HG03159 (cell line): ENCODE results near the gene KDM3A.
"Not testable (repeated sequence)": the region's sequence is repeated elsewhere in the genome, so short reads cannot be mapped to it uniquely, and the experiment has no call there.

Experiments
- ATAC-seq: cut with Tn5 transposase; IDR thresholded peaks from one replicate; pipeline ENCODE4 v1.9.1; 2021; ENCODE audit warnings: mild to moderate bottlenecking, moderate library complexity; ENCODE audit not compliant: unreplicated experiment

The KDM3A gene

DNA sequence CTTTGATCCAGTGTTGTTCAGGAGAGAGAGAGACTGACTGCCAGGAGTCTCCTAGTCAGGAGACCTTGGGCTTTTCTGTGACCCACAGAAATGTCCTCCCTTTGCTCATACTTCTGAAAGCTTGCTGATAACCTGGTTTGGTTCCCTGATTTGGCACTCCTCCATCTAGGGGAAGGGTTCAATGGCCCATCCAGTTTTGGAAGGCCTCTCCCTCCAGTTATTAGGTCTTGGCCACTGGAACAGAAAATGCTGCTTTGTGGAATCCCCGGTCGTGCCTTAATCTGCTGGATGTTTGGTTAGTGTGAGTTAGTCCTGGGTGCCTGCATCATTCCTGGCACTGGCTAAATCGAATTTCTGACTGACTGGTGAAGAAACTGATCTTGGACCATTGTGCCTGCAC, 35.7 kb downstream of the KDM3A start:
- ATAC-seq = no peak

GRCh38 chr2:86477349-86477748, 36.2 kb downstream of the KDM3A start:
- no peak for ATAC-seq

- ATAC-seq = no peak
Observed at GRCh38 chr2:86480105-86480504, 38.9 kb downstream of the KDM3A start.

GRCh38 chr2:86482034-86482433, 40.9 kb downstream of the KDM3A start:
- ATAC-seq = no peak

DNA sequence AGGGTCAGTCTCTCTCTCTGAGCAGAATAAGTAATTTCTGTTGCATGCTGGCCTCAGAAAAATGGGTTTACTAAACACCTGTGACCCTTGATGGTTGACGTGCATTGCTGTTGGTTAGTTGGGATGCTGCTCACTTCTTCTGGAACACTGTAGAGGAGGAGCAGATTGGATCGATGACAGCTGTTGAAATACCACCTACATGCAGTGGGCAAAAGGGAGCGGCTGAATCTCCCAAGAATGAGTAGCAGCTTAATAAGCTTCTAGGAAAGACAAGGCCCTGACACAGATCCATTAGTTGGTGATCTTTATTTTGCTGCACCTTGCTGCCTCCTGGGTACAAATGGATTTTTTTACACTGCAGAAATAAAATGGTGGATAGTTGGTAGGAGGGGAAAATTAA, 43.2 kb downstream of the KDM3A start:
- ATAC-seq = no peak

- no peak for ATAC-seq
Observed at GRCh38 chr2:86485103-86485502, 43.9 kb downstream of the KDM3A start.

- no peak for ATAC-seq
Observed at GRCh38 chr2:86485802-86486201, 44.6 kb downstream of the KDM3A start.

- no peak for ATAC-seq
Observed at GRCh38 chr2:86487062-86487461, 45.9 kb downstream of the KDM3A start.

DNA sequence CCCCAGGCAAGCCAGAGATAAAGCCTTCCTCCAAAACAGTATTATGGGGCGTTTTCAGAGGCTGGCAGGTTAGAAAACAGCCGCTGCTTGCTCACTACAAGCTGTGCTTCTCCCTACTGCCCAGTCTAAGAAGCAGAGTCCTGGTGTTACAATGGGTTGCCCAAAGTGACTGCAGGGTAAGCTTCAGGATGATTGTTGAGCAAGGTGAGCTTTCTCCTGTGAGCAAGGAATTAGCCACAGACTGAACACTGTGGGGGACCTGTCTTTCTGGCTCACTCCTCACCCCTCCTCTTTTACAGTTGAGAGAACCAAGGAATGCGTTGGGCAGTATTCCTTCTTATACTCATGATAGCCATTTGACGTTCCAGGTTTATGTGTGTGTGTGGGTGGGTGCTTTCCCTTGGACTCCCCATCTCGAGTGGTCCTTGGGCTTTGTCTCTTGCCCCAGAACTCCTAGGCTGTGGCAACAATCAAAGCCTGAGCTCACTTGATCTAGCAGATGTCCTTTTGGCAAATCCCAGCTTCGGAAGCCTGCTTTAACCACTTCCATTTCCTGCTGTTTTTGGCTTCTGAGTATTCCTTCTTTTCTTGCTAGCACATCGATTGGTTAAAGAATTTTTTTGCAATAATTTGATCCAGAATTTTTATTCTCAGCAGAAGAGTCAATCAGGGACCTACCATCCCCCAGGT, 47.5 kb downstream of the KDM3A start:
- no peak for ATAC-seq

DNA sequence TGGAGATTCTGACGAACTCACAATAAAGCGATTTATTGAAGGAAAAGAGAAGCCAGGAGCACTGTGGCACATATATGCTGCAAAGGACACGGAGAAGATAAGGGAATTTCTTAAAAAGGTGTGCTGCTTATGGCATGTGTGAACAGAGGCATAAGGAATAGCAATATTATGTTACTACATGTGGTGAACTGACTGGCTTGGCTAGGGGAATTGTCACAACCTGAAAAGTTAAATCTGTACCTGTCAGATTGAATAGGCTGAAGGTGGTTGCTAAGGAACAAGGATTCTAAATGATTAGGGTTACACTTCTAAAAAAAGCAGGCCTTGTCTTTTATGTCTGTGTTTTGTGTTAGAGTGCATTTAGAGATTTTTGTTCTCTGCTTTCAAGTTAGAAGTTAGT, 48.4 kb downstream of the KDM3A start:
- no peak for ATAC-seq

DNA sequence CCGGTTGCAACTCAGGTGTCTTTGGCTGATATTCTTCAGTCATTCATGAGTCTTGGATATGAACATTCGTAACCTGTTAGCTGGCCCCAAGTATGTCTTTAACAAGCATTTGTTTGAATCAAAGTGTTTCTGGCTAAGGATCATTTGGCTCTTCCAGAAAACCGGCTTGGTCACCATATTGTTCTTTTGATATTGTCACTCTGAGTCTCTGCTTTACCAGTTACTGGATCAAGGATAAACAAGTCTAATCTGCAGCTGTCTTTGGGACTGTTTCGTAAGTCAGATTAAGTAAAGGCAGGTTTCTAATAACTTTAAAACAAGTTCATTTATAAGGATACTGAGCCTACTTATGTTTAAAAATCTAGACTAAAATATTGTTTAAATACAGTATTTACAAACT, 49.1 kb downstream of the KDM3A start:
- no peak for ATAC-seq

DNA sequence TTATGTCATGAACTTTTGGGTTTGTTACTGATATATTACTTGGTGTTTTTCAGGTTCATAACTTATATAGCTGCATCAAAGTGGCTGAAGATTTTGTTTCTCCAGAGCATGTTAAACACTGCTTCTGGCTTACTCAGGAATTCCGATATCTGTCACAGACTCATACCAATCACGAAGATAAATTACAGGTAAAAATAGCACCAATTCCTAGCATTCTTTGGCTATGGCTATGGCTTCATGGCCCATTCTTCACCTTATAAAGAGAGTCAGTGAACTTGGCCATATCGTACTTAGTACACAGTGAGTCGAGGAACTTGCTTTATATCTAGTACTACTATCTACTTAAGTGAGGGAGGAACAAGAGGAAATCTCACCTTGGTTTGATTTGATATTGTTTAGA, 49.9 kb downstream of the KDM3A start:
- no peak for ATAC-seq

GRCh38 chr2:86492048-86492453, 50.9 kb downstream of the KDM3A start:
- no peak for ATAC-seq

DNA sequence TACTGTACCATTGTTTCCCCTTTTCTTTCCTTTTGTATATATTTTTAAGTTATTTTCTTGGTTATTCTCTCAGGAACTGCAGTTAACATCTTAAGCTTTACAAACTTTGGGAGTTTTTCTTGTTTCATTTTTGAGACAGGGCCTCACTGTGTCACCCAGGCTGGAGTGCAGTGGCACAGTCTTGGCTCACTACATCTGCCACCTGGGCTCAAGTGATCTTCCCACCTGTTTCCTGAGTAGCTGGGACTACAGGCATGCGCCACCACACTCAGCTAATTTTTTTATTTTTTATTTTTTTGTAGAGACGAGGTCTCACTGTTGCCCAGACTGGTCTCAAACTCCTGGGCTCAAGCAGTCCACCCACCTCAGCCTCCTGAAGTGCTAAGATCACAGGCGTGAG, 55.2 kb downstream of the KDM3A start:
- not testable (repeated sequence) for ATAC-seq

- no peak for ATAC-seq
Observed at GRCh38 chr2:86498468-86499260, 57.5 kb downstream of the KDM3A start.

DNA sequence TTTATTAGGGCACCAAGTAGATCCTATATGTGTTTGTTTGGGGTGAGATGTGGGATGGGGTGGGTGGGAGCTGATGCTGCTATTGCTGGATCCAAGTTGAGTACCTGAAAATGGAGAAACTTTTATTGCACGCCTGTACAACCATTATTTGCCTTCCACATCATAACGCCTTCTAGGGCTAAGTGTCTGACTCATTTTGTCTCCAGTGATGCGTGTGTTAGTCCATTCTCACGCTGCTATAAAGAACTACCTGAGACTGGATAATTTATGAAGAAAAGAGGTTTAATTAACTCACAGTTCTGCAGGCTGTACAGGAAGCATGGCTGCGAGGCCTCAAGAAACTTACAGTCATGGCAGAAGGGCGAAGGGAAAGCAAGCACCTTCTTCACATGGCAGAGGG, 58.2 kb downstream of the KDM3A start:
- no peak for ATAC-seq

DNA sequence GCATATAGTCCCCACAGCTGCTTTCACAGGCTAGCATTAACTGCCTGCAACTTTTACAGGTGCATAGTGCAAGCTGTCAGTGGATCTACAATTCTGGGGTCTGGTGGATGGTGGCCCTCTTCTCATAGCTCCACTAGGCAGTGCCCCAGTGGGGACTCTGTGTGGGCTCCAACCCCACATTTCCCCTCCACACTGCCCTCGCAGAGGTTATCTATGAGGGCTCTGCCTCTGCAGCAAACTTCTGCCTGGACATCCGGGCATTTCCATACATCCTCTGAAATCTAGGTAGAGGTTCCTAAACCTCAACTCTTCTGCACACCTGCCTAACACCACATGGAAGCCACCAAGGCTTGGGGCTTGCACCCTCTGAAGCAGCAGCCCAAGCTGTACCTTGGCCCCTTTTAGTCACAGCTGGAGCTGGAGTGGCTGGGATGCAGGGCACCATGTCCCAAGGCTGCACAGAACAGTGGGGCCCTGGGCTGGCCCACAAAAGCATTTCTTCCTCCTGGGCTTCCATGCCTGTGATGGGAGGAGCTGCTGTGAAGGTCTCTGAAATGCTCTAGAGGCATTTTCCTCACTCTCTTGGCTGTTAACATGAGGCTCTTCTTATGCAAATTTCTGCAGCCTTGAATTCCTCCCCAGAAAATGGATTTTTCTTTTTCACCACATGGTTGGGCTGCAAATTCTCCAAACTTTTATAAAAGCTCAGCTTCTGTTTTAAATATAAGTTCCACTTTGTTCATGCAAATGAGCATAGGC, 59.3 kb downstream of the KDM3A start:
- ATAC-seq = no peak

DNA sequence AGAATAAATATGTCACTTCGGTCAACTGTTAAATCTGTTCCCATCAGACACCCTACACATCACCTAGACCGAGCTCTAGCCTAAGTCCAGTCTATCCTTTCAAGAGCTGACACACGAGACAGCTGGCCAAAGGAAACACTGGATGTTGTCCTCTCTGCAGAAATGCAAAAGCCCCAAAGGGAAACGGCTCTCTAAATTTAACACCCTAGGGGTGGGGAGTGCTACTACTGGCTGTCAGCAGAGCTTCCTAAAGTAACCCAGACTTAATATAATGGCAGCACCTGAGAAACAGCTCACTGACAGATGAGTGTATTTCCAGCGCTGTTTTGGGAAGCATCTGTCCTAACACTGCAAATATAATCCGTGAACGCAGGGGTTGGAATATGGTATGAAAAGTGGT, 66.4 kb downstream of the KDM3A start:
- ATAC-seq = no peak

DNA sequence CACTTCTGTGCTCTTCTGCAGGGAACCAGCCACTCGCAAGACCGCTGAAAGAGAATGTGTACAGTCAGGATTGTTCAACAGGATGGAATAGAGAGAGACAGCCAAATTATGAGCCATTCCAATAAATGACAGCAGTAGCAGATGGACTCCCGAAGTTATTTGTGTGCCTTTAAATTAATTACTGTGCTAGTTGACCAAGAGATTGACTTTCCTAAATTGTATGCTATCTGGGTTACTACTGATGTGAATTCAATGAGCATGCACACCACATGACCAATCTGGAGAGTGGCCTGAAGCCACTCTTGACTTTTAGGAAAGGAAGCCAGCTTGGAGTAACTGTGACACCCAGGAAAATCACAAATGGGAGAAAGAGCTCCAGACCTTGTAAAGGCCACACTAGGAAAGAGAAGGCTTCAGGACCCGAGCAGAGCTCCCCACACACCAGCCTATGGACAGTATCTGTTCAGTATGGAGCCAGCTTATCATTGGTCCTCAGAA, 69.3 kb downstream of the KDM3A start:
- ATAC-seq = no peak

DNA sequence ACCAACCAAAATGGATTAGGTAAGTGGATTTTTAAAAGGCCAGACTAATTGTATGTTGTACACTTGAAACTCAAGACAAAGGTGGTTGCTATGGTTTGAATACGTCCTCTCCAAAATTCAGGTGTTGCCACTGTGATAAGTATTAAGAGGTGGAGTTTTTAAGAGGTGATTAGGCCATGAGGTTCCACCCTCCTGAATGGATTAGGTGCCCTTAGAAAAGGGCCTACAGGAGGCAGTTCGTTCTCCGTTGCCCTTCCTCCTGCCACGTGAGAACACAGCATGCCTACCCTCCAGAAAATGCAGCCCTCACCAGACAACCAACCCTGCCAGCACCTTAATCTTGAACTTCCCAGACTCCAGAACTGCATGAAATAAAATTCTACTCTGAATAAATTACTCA, 70.9 kb downstream of the KDM3A start:
- no peak for ATAC-seq

- ATAC-seq = no peak
Observed at GRCh38 chr2:86512892-86513291, 71.7 kb downstream of the KDM3A start.
